ENCODE results near the gene ZZZ3.
A peak's percentile ranks its signal among the peaks of the same experiment; 100 is the strongest.

DNA sequence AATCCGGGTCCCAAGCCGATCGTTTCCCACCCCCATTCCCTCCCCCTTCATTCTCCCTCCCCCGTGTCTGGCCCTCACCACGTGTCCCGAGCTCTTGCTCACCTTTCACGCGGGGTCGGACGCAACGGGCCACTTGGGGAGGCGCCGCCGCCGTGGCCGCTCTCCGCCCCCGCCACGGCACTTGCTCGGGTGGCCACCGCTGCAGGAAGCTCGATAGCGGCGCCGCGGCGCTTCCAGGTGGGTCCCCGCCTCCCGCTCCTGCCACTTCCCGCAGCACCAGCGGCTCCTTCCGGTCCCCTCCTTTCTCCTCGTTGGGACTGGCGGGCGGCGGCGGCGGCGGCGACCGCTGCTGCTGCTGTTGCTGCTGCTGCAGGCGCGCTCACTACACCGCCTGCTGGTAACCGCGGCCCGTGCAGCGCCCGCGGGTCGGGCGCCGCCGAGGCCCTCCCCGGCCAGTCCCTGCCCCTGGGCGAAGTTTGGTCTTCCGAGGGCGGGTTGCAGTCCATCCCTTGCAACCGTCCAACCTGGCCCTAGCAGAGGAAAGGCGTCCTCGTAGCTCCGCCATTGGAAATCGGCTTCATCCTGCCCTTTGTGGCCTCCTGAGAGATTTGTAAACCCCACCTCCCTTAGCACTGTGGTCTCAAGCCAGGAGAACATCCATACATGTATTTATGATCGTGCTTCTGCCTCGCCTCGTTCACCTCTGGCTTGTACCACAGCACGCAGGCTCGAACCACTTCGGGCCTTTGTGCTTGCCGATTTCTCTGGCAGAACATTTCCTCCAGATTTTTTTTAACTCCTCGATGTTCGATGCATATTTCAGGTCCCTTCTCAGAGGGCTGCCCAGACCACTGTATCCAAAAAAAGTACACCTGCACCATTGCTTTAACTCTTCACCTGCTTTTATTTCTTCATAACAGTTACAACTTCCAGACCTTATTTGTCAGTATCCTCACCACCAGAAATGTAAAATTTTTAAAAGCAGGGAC lies 996 bp upstream of the ZZZ3 start:
- no peak for TF ChIP-seq EZH2 (IDR thresholded peaks at IDR 0.05; ENCODE audit: low read depth)
- TF ChIP-seq, protein P1, sequence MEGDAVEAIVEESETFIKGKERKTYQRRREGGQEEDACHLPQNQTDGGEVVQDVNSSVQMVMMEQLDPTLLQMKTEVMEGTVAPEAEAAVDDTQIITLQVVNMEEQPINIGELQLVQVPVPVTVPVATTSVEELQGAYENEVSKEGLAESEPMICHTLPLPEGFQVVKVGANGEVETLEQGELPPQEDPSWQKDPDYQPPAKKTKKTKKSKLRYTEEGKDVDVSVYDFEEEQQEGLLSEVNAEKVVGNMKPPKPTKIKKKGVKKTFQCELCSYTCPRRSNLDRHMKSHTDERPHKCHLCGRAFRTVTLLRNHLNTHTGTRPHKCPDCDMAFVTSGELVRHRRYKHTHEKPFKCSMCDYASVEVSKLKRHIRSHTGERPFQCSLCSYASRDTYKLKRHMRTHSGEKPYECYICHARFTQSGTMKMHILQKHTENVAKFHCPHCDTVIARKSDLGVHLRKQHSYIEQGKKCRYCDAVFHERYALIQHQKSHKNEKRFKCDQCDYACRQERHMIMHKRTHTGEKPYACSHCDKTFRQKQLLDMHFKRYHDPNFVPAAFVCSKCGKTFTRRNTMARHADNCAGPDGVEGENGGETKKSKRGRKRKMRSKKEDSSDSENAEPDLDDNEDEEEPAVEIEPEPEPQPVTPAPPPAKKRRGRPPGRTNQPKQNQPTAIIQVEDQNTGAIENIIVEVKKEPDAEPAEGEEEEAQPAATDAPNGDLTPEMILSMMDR (conservative IDR thresholded peaks at IDR 0.05), result peak; percentile 84
